Medulla oblongata (tissue), 1 donor: ENCODE measurements around the gene DSCAML1.

Experiments used
- DNase-seq: peaks from one replicate; pipeline ENCODE4 v3.0.0-alpha.2; 2015; ENCODE audit errors: extremely low spot score

DSCAML1 gene

GRCh38 chr11:117639601-117640000, 157.4 kb downstream of the DSCAML1 start:
- DNase-seq = no peak

- no peak for DNase-seq
These were observed 158.0 kb downstream of the DSCAML1 start for GRCh38 chr11:117638911-117639543.

- DNase-seq = peak; percentile 25
These were observed 162.0 kb downstream of the DSCAML1 start for GRCh38 chr11:117634756-117635603.

- no peak for DNase-seq
These were observed 162.8 kb downstream of the DSCAML1 start for GRCh38 chr11:117633976-117634755.

GRCh38 chr11:117633186-117633754, 163.7 kb downstream of the DSCAML1 start:
- no peak for DNase-seq

- no peak for DNase-seq
These were observed 164.7 kb downstream of the DSCAML1 start for GRCh38 chr11:117632306-117632705.

- DNase-seq = no peak
These were observed 165.5 kb downstream of the DSCAML1 start for GRCh38 chr11:117631336-117632140.

GRCh38 chr11:117629891-117630538, 167.0 kb downstream of the DSCAML1 start:
- DNase-seq = no peak

GRCh38 chr11:117629146-117629545, 167.9 kb downstream of the DSCAML1 start:
- DNase-seq = no peak

- peak; percentile 79 for DNase-seq
These were observed 169.8 kb downstream of the DSCAML1 start for GRCh38 chr11:117627259-117627658.

- DNase-seq = no peak
These were observed 170.4 kb downstream of the DSCAML1 start for GRCh38 chr11:117626576-117626975.

GRCh38 chr11:117625237-117625636, 171.8 kb downstream of the DSCAML1 start:
- DNase-seq = no peak

- no peak for DNase-seq
These were observed 173.2 kb downstream of the DSCAML1 start for GRCh38 chr11:117623831-117624271.

GRCh38 chr11:117621226-117621625, 175.8 kb downstream of the DSCAML1 start:
- no peak for DNase-seq

- DNase-seq = no peak
These were observed 176.4 kb downstream of the DSCAML1 start for GRCh38 chr11:117620659-117621058.

- DNase-seq = no peak
These were observed 176.9 kb downstream of the DSCAML1 start for GRCh38 chr11:117620086-117620485.

- DNase-seq = no peak
These were observed 177.4 kb downstream of the DSCAML1 start for GRCh38 chr11:117619661-117620060.

- peak; percentile 46 for DNase-seq
These were observed 178.0 kb downstream of the DSCAML1 start for GRCh38 chr11:117618982-117619355.

GRCh38 chr11:117618302-117618981, 178.6 kb downstream of the DSCAML1 start:
- DNase-seq = no peak

GRCh38 chr11:117616979-117617378, 180.0 kb downstream of the DSCAML1 start:
- DNase-seq = no peak
